H9 (cell line): ENCODE data around the gene SLC34A1. TPM values are rescaled to one million over a fixed set of nuclear protein-coding genes. Genes with fewer than 3 reads are reported as not detected.

Experiments
- DNase-seq: peaks from one replicate; pipeline ENCODE4 v3.0.0-alpha.2; 2017
- H2AFZ ChIP-seq: one replicate; pipeline ENCODE4 v1.6.1; 2013; ENCODE audit warnings: mild to moderate bottlenecking, low read length, control low read depth, moderate library complexity
- H2AK5ac ChIP-seq: 2 replicates; pipeline ENCODE4 v1.6.1; 2013; ENCODE audit warnings: low read length, control low read depth, mixed read lengths; ENCODE audit not compliant: insufficient read length
- H2BK120ac ChIP-seq: one replicate; pipeline ENCODE4 v1.6.1; 2013; ENCODE audit warnings: low read depth, mild to moderate bottlenecking, low read length, control low read depth, inconsistent platforms; ENCODE audit not compliant: poor library complexity, severe bottlenecking
- H2BK12ac ChIP-seq: 2 replicates; pipeline ENCODE4 v1.6.1; 2013; ENCODE audit warnings: low read length, control low read depth, mixed read lengths, low read depth; ENCODE audit not compliant: insufficient read length
- H2BK15ac ChIP-seq: 2 replicates; pipeline ENCODE4 v1.6.1; 2013; ENCODE audit warnings: low read depth, low read length, control low read depth
- H2BK20ac ChIP-seq: one replicate; pipeline ENCODE4 v1.6.1; 2013; ENCODE audit warnings: low read depth, mild to moderate bottlenecking, low read length, control low read depth, inconsistent platforms; ENCODE audit not compliant: poor library complexity, severe bottlenecking
- H2BK5ac ChIP-seq: 2 replicates; pipeline ENCODE4 v1.6.1; 2013; ENCODE audit warnings: low read length, control low read depth, mixed read lengths; ENCODE audit not compliant: insufficient read length
- H3K14ac ChIP-seq: 2 replicates; pipeline ENCODE4 v1.6.1; 2013; ENCODE audit warnings: low read length, control low read depth; ENCODE audit not compliant: insufficient read depth
- H3K18ac ChIP-seq: 2 replicates; pipeline ENCODE4 v1.6.1; 2013; ENCODE audit warnings: low read depth, mild to moderate bottlenecking, mixed read lengths, low read length, control low read depth; ENCODE audit not compliant: insufficient read length
- H3K23ac ChIP-seq: 2 replicates; pipeline ENCODE4 v1.6.1; 2013; ENCODE audit warnings: low read length, control low read depth, mixed read lengths, low read depth; ENCODE audit not compliant: insufficient read length
- H3K23me2 ChIP-seq: 2 replicates; pipeline ENCODE4 v1.6.1; 2013; ENCODE audit warnings: low read depth, mild to moderate bottlenecking, mixed read lengths, low read length, control low read depth; ENCODE audit not compliant: insufficient read length, poor library complexity, severe bottlenecking
- H3K27ac ChIP-seq: 2 replicates; pipeline ENCODE4 v1.5.1; 2013; ENCODE audit warnings: low read length, control low read depth, mixed read lengths, low read depth; ENCODE audit not compliant: insufficient read length
- H3K27me3 ChIP-seq: 2 replicates; pipeline ENCODE4 v1.6.1; 2013; ENCODE audit warnings: low read length, control low read depth, inconsistent platforms; ENCODE audit not compliant: insufficient read depth
- H3K4ac ChIP-seq: 2 replicates; pipeline ENCODE4 v1.6.1; 2013; ENCODE audit warnings: low read depth, mild to moderate bottlenecking, control low read depth, inconsistent platforms, low read length, moderate library complexity
- H3K4me1 ChIP-seq: 2 replicates; pipeline ENCODE4 v1.6.1; 2013; ENCODE audit warnings: low read length, control low read depth, inconsistent platforms; ENCODE audit not compliant: insufficient read depth
- H3K4me2 ChIP-seq: 2 replicates; pipeline ENCODE4 v1.6.1; 2013; ENCODE audit warnings: low read length, control low read depth, mixed read lengths; ENCODE audit not compliant: insufficient read length, insufficient read depth
- H3K56ac ChIP-seq: 2 replicates; pipeline ENCODE4 v1.6.1; 2013; ENCODE audit warnings: low read depth, mild to moderate bottlenecking, mixed read lengths, low read length, control low read depth; ENCODE audit not compliant: insufficient read length
- H3K79me1 ChIP-seq: 2 replicates; pipeline ENCODE4 v1.6.1; 2013; ENCODE audit warnings: low read depth, mild to moderate bottlenecking, moderate library complexity, low read length, control low read depth, inconsistent platforms; ENCODE audit not compliant: insufficient read depth, poor library complexity, severe bottlenecking
- H3K79me2 ChIP-seq: 2 replicates; pipeline ENCODE4 v1.6.1; 2013; ENCODE audit warnings: low read length, control low read depth, inconsistent platforms; ENCODE audit not compliant: insufficient read depth
- H3K9ac ChIP-seq: 2 replicates; pipeline ENCODE4 v1.6.1; 2013; ENCODE audit warnings: low read length, control low read depth, mixed read lengths; ENCODE audit not compliant: insufficient read length; ENCODE audit errors: extremely low read depth
- H3K9me3 ChIP-seq: one replicate; pipeline ENCODE4 v1.6.1; 2013; ENCODE audit warnings: low read depth, low read length, inconsistent platforms; ENCODE audit not compliant: control insufficient read depth
- H3T11ph ChIP-seq: one replicate; pipeline ENCODE4 v1.6.1; 2013; ENCODE audit warnings: mild to moderate bottlenecking, low read length, control low read depth, inconsistent platforms
- H4K20me1 ChIP-seq: one replicate; pipeline ENCODE4 v1.6.1; 2013; ENCODE audit not compliant: control insufficient read depth, insufficient read length, insufficient read depth
- H4K5ac ChIP-seq: 2 replicates; pipeline ENCODE4 v1.6.1; 2013; ENCODE audit warnings: low read depth, mild to moderate bottlenecking, mixed read lengths, low read length, control low read depth; ENCODE audit not compliant: insufficient read length
- H4K8ac ChIP-seq: replicated peaks from 2 replicates; pipeline ENCODE4 v1.6.1; 2013; ENCODE audit warnings: low read length, control low read depth, mixed read lengths, low read depth; ENCODE audit not compliant: insufficient read length
- H4K91ac ChIP-seq: 2 replicates; pipeline ENCODE4 v1.6.1; 2013; ENCODE audit warnings: low read depth, mild to moderate bottlenecking, moderate library complexity, mixed read lengths, low read length, control low read depth; ENCODE audit not compliant: insufficient read length
- H3K27ac Mint-ChIP-seq, 3 experiments: 2 replicates in 2 of 3; 3 replicates in 1 of 3; pipeline ENCODE4 v1.8.0; 2020 to 2021; ENCODE audit warnings: mixed read lengths in 3 of 3, mild to moderate bottlenecking in 1 of 3, moderate library complexity in 1 of 3
- H3K27me3 Mint-ChIP-seq: 2 replicates; pipeline ENCODE4 v1.8.0; 2021; ENCODE audit warnings: low read depth, mild to moderate bottlenecking, moderate library complexity, mixed read lengths
- H3K36me3 Mint-ChIP-seq, 3 experiments: 2 replicates in 2 of 3; 3 replicates in 1 of 3; pipeline ENCODE4 v1.8.0; 2020 to 2021; ENCODE audit warnings: low read depth in 3 of 3, mixed read lengths in 3 of 3; ENCODE audit not compliant: insufficient read depth in 1 of 3
- H3K4me1 Mint-ChIP-seq, 2 experiments: 2 replicates each; pipeline ENCODE4 v1.8.0; 2020; ENCODE audit warnings: mixed read lengths in 2 of 2
- H3K4me3 Mint-ChIP-seq, 2 experiments: 2 replicates in 1 of 2; 3 replicates in 1 of 2; pipeline ENCODE4 v1.8.0; 2020 to 2021; ENCODE audit warnings: mild to moderate bottlenecking in 2 of 2, mixed read lengths in 2 of 2, moderate library complexity in 1 of 2
- H3K9me3 Mint-ChIP-seq, 2 experiments: 2 replicates in 1 of 2; 3 replicates in 1 of 2; pipeline ENCODE4 v1.8.0; 2020; ENCODE audit warnings: mild to moderate bottlenecking in 2 of 2, mixed read lengths in 2 of 2, moderate library complexity in 1 of 2
- CTCF ChIP-seq: fragments of 200-600 bp; sonication (generic); conservative IDR thresholded peaks from 3 replicates; pipeline ENCODE4 v1.8.0; 2021; ENCODE audit warnings: antibody characterized with exemption, mild to moderate bottlenecking
- WGBS: extraction: QIAGEN DNeasy Blood & Tissue Kit; methylation state at CpG from one replicate; pipeline ENCODE4 v1.1.7; 2013; ENCODE audit warnings: missing lambda C conversion rate, low lambda C conversion rate, mixed read lengths; ENCODE audit not compliant: insufficient read length; ENCODE audit errors: extremely low coverage; 5-methylcytosine and 5-hydroxymethylcytosine counted together
- total RNA-seq: library from RNA; stranded (reverse); gene quantifications from 2 replicates; pipeline ENCODE4 v1.2.1, GENCODE V29; 2021

The SLC34A1 gene
- total RNA-seq, 1 experiment from 2014 or later, result not detected

- Histone ChIP-seq H3K14ac (no peak overlapping the region), H2BK120ac (no peak overlapping the region), H4K20me1 (no peaks in the 10 kb centered on the region), H4K8ac (no peak overlapping the region), H2BK5ac (no peak overlapping the region), H2BK15ac (no peak overlapping the region), H3K79me1 (no peaks in the 10 kb centered on the region), H3K27ac (no peak overlapping the region), H2AFZ (no peak overlapping the region), H3K4me2 (no peak overlapping the region), H3K56ac (no peak overlapping the region), H3K4ac (no peak overlapping the region), H3K79me2 (no peaks in the 10 kb centered on the region; the same call in 1 of the 2 replicates), H3K23me2 (no peaks in the 10 kb centered on the region), H3K23ac (no peak overlapping the region), H4K5ac (no peak overlapping the region), H2BK20ac (no peak overlapping the region), H3K18ac (no peak overlapping the region), H2AK5ac (no peak overlapping the region), H3K9ac (no peak overlapping the region), H3K27me3 (no peaks in the 10 kb centered on the region), H3K9me3 (no peaks in the 10 kb centered on the region), H3K4me1 (peaks cover 6% of the 10 kb centered on the region; the same call in 1 of the 2 replicates), H4K91ac (no peak overlapping the region), H2BK12ac (no peak overlapping the region), H3T11ph (no peak overlapping the region)
- Mint-ChIP-seq H3K4me3 (no peak overlapping the region), H3K27ac (no peak overlapping the region; a peak in 1 of 7 replicates), H3K4me1 (peaks cover 9 to 23% of the 10 kb centered on the region in 2 experiments), H3K27me3 (no peaks in the 10 kb centered on the region; the same call in 1 of the 2 replicates), H3K9me3 (no peaks in the 10 kb centered on the region), H3K36me3 (peaks cover 20 to 76% (median 68%) of the 10 kb centered on the region in 3 experiments; a peak in 6 of 7 replicates)
- DNase-seq, result no peak
- no CpG with 5 or more reads among the region's 21 CpGs for WGBS
- TF ChIP-seq CTCF, result no peak
These were observed 49.2 kb upstream of the SLC34A1 start for GRCh38 chr5:177334781-177335700.
